IPS-20b (cell line): ENCODE data around the gene MYBL2.
"Not testable (repeated sequence)": the region's sequence is repeated elsewhere in the genome, so short reads cannot be mapped to it uniquely, and the experiment has no call there.

Experiments used
- H3K27ac ChIP-seq: one replicate; pipeline ENCODE4 v1.5.1; 2013; ENCODE audit warnings: low read length
- H3K27me3 ChIP-seq: 2 replicates; pipeline ENCODE4 v1.6.1; 2013; ENCODE audit warnings: mild to moderate bottlenecking, low read length, inconsistent platforms; ENCODE audit not compliant: insufficient read depth
- H3K36me3 ChIP-seq: 2 replicates; pipeline ENCODE4 v1.6.1; 2013; ENCODE audit warnings: low read depth, mild to moderate bottlenecking, inconsistent platforms, low read length, moderate library complexity; ENCODE audit not compliant: insufficient read depth
- H3K4me1 ChIP-seq: 2 replicates; pipeline ENCODE4 v1.6.1; 2013; ENCODE audit warnings: mild to moderate bottlenecking, control low read depth, inconsistent platforms, low read length, moderate library complexity; ENCODE audit not compliant: insufficient read depth
- H3K4me3 ChIP-seq: 2 replicates; pipeline ENCODE4 v1.5.1; 2013; ENCODE audit warnings: mild to moderate bottlenecking, low read length, inconsistent platforms
- H3K9ac ChIP-seq: 2 replicates; pipeline ENCODE4 v1.6.1; 2013; ENCODE audit warnings: low read depth, mild to moderate bottlenecking, inconsistent platforms, low read length, moderate library complexity
- H3K9me3 ChIP-seq: 2 replicates; pipeline ENCODE4 v1.6.1; 2013; ENCODE audit warnings: mild to moderate bottlenecking, low read depth, low read length, inconsistent platforms; ENCODE audit not compliant: insufficient read depth

The MYBL2 gene

DNA sequence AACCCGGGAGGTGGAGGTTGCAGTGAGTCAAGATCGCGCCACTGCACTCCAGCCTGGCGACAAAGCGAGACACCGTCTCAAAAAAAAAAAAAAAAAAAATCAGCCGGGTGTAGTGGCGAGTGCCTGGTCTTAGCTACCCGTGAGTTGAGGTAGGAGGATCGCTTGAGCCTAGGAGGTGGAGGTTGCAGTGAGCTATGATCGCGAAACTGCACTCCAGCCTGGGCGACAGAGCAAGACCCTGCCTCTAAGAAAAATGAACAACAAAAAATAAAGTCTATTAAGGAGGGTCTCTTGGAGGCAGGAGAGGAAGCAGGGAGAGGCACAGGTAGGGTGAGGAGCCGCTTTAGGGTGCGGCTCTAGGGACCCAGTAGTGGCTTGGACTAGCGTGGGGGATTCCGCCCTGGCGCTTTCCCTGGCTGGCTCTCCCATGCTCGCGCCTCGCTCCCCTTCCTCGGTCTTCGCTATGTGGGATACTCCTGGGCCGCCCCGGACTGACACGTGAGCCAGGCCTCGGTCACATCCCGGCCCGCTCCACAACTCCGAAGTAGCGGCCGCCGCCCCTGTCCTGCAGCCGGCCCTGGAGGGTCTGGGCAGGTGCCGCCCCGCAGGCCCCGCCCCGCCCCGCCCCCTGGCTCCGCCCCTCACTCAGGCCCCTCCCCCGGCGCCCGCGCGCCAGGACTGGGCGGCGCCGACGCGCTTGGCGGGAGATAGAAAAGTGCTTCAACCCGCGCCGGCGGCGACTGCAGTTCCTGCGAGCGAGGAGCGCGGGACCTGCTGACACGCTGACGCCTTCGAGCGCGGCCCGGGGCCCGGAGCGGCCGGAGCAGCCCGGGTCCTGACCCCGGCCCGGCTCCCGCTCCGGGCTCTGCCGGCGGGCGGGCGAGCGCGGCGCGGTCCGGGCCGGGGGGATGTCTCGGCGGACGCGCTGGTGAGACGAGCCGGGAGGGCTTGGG, at the start of gene MYBL2:
Gene MYBL2, plus strand, starts transcription at position 739 of the 953 bp plus-strand sequence. Its CDS starts 170 bp downstream, at position 909.
- H3K9me3 ChIP-seq, result no peaks in the 10 kb centered on the region
- H3K4me3 ChIP-seq, result peak within 1 kb of the TSS; percentile 92
- peaks cover 17% of the 10 kb centered on the region; the same call in 1 of the 2 replicates for H3K36me3 ChIP-seq
- no peaks in the 10 kb centered on the region; the same call in 1 of the 2 replicates for H3K4me1 ChIP-seq
- peak within 1 kb of the TSS; percentile 54 for H3K27ac ChIP-seq
- peak within 1 kb of the TSS; percentile 94 for H3K9ac ChIP-seq
- H3K27me3 ChIP-seq, result peaks cover 21% of the 10 kb centered on the region

DNA sequence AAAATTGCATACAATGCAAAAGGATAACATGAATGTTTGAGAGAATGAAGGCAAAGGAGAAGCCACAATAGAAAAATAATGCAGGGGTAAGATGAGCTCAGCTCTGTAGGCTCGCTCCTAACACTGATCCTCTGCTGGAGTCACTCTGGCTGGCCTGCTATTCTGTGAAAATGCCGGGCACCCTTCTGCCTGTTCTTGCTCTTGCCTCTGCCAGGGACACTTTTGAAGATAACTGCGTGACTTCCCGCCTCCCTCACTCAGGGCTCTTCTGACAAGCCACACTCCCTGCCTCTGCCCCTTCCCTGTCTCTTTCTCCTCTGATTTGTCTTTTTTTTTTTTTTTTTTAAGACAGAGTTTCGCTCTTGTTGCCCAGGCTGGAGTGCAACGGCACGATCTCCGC, 35.3 kb upstream of the MYBL2 start:
- Histone ChIP-seq H3K4me3 (no peak overlapping the region), H3K4me1 (no peaks in the 10 kb centered on the region), H3K9ac (no peak overlapping the region), H3K27ac (no peak overlapping the region), H3K36me3 (peaks cover 56% of the 10 kb centered on the region), H3K9me3 (no peaks in the 10 kb centered on the region), H3K27me3 (no peaks in the 10 kb centered on the region)

DNA sequence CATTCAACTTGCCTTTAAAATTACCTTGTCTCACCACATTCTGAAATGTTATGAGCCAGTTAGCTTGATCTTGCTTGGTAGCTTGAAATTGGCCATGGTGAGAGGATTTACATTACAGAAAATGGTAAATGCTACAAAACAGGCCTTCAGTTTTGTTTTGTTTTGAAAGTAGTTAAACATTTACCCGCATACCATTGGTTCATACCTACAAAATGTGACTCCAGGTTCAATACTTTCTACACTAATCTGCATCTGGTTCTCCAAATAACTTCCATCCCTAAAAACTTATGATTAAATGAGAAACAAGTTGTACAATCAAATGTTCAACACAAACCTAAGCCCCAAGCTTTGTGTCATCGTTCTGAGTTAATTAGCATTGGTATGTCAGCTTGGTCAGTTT, 30.5 kb upstream of the MYBL2 start:
- H3K27me3 ChIP-seq, result no peaks in the 10 kb centered on the region
- no peak overlapping the region for H3K27ac ChIP-seq
- H3K36me3 ChIP-seq, result peaks cover 59% of the 10 kb centered on the region
- no peaks in the 10 kb centered on the region for H3K4me1 ChIP-seq
- no peaks in the 10 kb centered on the region for H3K9me3 ChIP-seq
- no peak overlapping the region for H3K4me3 ChIP-seq
- no peak overlapping the region for H3K9ac ChIP-seq

DNA sequence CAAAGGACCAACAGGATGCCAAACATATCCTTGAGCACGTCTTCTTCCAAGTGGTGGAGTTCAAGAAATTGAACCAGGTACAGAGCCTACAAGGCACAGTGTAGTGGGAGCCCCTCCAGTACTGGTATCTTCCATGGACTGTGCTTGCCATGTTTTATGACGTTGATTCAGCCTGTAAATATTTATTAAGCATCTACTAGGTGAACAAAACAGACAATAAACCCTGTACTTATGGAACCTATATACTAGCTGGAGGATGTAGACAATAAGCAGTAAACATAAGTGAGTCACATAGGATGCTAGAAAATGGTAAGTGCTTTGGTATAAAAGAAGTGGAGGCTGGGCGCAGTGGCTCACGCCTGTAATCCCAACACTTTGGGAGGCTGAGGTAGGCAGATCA, 24.4 kb upstream of the MYBL2 start:
- Histone ChIP-seq H3K9me3 (no peaks in the 10 kb centered on the region), H3K27me3 (no peaks in the 10 kb centered on the region), H3K4me1 (no peaks in the 10 kb centered on the region), H3K27ac (no peak overlapping the region), H3K4me3 (no peak overlapping the region), H3K36me3 (peaks cover 39% of the 10 kb centered on the region), H3K9ac (no peak overlapping the region)

DNA sequence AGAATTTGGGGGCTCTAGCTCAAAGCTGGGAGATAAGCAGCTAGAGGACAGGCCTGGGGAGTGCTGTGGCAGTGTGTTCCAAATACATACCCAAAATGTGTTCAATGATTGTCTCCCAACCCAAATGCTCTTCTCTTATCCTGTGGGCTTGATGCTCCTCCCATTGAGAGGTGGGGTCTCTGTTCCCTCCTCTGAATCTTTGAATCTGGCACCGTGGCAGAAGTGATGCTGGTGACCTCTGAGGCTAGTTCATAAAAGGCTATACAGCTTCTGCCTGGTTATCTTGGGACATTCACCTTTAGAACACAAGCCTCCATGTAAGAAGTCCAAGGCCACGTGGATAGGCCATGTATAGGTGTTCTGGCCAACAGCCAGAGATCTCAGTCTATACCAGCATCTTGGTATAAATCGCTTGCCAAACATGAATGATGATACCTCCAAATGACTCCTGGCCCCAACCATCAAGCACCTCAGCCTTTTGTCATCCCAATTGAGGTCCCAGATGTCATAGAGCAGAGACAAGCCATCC, 15.9 kb upstream of the MYBL2 start:
- no peaks in the 10 kb centered on the region for H3K9me3 ChIP-seq
- H3K36me3 ChIP-seq, result peaks cover 11% of the 10 kb centered on the region
- H3K4me1 ChIP-seq, result no peaks in the 10 kb centered on the region
- H3K27ac ChIP-seq, result no peak overlapping the region
- no peak overlapping the region for H3K4me3 ChIP-seq
- no peak overlapping the region for H3K9ac ChIP-seq
- no peaks in the 10 kb centered on the region for H3K27me3 ChIP-seq

DNA sequence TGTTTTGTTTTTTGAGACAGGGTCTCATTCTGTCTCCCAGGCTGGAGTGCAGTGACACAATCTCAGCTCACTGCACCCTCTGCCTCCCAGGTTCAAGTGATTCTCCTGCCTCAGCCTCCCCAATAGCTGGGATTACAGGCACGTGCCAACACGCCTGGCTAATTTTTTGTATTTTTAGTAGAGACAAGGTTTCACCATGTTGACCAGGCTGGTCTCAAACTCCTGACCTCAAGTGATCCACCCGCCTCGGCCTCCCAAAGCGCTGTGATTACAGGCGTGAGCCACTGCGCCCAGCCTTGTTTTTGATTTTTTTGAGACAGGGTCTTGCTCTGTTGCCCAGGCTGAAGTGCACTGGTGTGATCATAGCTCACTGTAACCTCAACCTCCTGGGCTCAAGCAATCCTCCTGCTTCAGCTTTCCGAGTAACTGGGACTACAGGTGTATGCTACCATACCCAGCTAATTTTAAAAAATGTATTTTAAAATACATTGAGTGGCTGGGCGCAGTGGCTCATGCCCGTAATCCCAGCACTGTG, 15.2 kb upstream of the MYBL2 start:
- H3K4me3 ChIP-seq, H3K27me3 ChIP-seq, H3K36me3 ChIP-seq, H3K9me3 ChIP-seq, H3K9ac ChIP-seq, H3K27ac ChIP-seq, H3K4me1 ChIP-seq: not testable (repeated sequence)

DNA sequence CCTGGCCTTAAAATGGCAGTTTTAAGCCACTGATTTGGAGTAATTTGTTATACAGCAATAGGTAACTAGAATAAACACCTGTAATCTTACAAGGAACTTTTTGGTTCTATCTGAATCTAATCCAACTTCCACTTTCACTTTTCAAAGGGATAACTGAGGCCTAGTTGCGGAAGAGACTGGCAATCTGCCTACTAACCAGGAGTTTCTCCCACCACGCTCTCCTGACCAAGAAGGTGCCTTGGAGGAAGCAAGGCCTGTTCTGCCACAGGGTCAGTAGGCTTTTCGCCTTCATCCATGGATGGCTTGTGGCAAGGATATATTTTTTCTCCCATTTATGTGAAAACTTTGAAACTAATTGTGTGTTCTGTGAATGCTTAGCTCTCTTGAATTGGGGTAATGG, 12.9 kb upstream of the MYBL2 start:
- H3K4me3 ChIP-seq, result no peak overlapping the region
- H3K27ac ChIP-seq, result no peak overlapping the region
- H3K4me1 ChIP-seq, result no peaks in the 10 kb centered on the region
- no peaks in the 10 kb centered on the region for H3K9me3 ChIP-seq
- H3K36me3 ChIP-seq, result no peaks in the 10 kb centered on the region
- H3K9ac ChIP-seq, result no peak overlapping the region
- H3K27me3 ChIP-seq, result no peaks in the 10 kb centered on the region

DNA sequence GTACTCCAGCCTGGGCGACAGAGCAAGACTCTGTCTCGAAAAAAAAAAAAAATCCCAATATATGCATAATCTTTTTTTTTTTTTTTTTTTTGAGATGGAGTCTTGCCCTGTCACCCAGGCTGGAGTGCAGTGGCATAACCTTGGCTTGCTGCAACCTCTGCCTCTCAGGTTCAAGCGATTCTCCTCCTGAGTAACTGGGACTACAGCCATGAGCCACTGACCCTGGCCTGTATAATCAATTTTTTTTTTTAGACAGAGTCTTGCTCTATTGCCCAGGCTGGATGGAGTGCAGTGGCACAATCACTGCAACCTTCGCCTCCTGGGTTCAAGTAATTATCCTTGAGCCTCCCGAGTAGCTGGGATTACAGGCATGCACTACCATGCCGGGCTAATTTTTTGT, 11.7 kb upstream of the MYBL2 start:
- not testable (repeated sequence) for H3K9ac ChIP-seq, H3K27me3 ChIP-seq, H3K9me3 ChIP-seq, H3K4me1 ChIP-seq, H3K4me3 ChIP-seq, H3K27ac ChIP-seq, H3K36me3 ChIP-seq

DNA sequence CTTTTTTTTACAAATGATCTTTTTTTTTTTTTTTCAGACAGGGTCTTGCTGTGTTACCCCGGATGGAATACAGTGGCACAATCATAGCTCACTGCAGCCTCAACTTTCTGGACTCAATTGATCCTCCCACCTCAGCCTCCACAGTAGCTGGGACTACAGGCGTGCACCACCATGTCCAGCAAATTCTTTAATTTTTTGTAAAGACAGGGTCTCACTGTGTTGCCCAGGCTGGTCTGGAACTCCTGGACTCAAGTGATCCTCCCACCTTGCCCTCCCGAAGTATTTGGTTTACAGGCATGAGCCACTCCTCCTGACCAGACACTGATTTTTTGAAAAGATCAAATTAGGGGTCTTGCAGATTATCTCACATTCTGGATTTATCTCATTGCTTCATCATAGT, 11.0 kb upstream of the MYBL2 start:
- H3K4me1 ChIP-seq, result no peaks in the 10 kb centered on the region
- no peaks in the 10 kb centered on the region for H3K9me3 ChIP-seq
- no peaks in the 10 kb centered on the region for H3K36me3 ChIP-seq
- no peaks in the 10 kb centered on the region for H3K27me3 ChIP-seq
- H3K27ac ChIP-seq, result no peak overlapping the region
- H3K9ac ChIP-seq, result no peak overlapping the region
- no peak overlapping the region for H3K4me3 ChIP-seq

DNA sequence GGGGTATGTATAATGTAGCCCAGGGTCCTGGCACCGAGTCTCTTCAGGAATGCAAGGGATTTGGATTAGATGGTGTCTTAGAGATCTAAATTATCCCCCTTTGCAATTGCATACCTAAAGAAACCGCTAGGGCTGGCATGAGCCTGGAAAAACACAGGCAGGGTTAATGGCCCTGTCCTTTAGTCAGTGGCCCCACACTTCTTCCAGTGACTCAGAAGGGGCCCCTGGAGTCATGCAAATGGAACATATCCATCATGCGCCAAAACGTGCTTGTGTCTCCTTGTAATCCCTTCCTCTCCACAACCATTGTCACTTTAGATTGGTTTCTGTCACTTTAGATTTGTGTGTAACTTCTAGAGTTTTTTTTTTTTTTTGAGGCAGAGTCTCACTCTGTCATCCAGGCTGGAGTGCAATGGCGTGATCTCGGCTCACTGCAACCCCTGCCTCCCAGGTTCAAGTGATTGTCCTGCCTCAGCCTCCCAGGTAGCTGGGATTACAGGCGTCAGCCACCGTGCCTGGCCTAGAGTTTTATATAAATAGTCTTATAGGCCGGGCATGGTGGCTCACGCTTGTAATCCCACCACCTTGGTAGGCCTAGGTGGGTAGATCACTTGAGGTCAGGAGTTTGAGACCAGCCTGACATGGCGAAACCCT, 8.7 kb upstream of the MYBL2 start:
- Histone ChIP-seq H3K9me3 (no peaks in the 10 kb centered on the region), H3K9ac (peak overlapping the region; percentile 95; the same call in 1 of the 2 replicates), H3K27ac (no peak overlapping the region), H3K4me1 (no peaks in the 10 kb centered on the region), H3K27me3 (peaks cover 2% of the 10 kb centered on the region; the same call in 1 of the 2 replicates), H3K36me3 (no peaks in the 10 kb centered on the region), H3K4me3 (peak overlapping the region; percentile 86)

DNA sequence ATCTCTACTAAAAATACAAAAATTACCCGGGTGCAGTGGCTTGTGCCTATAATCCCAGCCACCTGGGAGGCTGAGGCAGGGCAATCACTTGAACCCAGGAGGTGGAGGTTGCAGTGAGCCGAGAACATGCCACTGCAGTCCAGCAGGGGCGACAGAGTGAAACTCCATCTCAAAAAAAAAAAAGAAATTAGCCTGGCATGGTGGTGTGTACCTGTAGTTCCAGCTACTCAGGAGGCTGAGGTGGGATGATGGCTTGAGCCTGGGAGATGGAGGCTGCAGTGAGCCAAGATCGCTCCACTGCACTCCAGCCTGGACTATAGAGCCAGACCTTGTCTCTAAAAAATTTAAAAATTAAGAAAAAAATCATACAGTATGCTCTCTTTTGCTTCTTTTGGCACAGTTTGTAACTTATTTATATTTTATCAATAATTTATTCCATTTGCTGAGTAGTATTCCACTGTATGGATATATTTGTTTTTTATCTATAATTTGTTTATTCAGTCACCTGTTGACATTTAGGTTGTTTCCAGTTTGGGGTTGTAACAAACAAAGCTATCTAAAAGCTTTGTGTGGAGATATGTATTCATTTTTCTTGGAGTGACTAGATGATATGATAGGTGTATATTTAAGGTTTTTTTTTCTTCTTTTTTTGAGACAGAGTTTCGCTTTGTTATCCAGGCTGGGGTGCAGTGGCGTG, 8.0 kb upstream of the MYBL2 start:
- Histone ChIP-seq H3K9me3 (no peaks in the 10 kb centered on the region), H3K27me3 (peaks cover 4% of the 10 kb centered on the region; the same call in 1 of the 2 replicates), H3K4me3 (no peak overlapping the region), H3K4me1 (no peaks in the 10 kb centered on the region), H3K9ac (no peak overlapping the region), H3K36me3 (no peaks in the 10 kb centered on the region), H3K27ac (no peak overlapping the region)
